Measurements from ENCODE around the gene TSPO.

TSPO gene

GRCh38 chr22:43198936-43199335, 47.6 kb downstream of the TSPO start:
- peaks cover 5% of the 10 kb centered on the region; the same call in 1 of the 2 replicates for H3K4me1 ChIP-seq (ENCODE audit: insufficient read depth, low read length)
- H3K4me3 ChIP-seq (ENCODE audit: low read length): no peak overlapping the region
- no peak overlapping the region for H3K9ac ChIP-seq (ENCODE audit: low read depth, low read length)
- no peak overlapping the region for H3K27ac ChIP-seq (ENCODE audit: low read depth, low read length)
- H3K27me3 ChIP-seq (ENCODE audit: insufficient read depth, low read length): no peaks in the 10 kb centered on the region
- WGBS: 91% methylated on average over 9 of the region's 9 CpGs
- H3K9me3 ChIP-seq (ENCODE audit: insufficient read depth, low read depth, low read length): no peaks in the 10 kb centered on the region
- H3K36me3 ChIP-seq (ENCODE audit: insufficient read depth, low read length): no peaks in the 10 kb centered on the region

- no peak overlapping the region for H3K9ac ChIP-seq (ENCODE audit: low read depth, low read length)
- H3K4me1 ChIP-seq (ENCODE audit: insufficient read depth, low read length): peaks cover 5% of the 10 kb centered on the region; the same call in 1 of the 2 replicates
- H3K27ac ChIP-seq (ENCODE audit: low read depth, low read length): no peak overlapping the region
- no peaks in the 10 kb centered on the region for H3K9me3 ChIP-seq (ENCODE audit: insufficient read depth, low read depth, low read length)
- H3K36me3 ChIP-seq (ENCODE audit: insufficient read depth, low read length): no peaks in the 10 kb centered on the region
- H3K4me3 ChIP-seq (ENCODE audit: low read length): no peak overlapping the region
- no peaks in the 10 kb centered on the region for H3K27me3 ChIP-seq (ENCODE audit: insufficient read depth, low read length)
- WGBS: 94% methylated on average over 11 of the region's 11 CpGs
Measured at GRCh38 chr22:43199541-43199940, 48.2 kb downstream of the TSPO start.

- Histone ChIP-seq H3K9ac (ENCODE audit: low read depth, low read length) (no peak overlapping the region), H3K9me3 (ENCODE audit: insufficient read depth, low read depth, low read length) (no peaks in the 10 kb centered on the region), H3K4me1 (ENCODE audit: insufficient read depth, low read length) (peaks cover 5% of the 10 kb centered on the region; the same call in 1 of the 2 replicates), H3K36me3 (ENCODE audit: insufficient read depth, low read length) (no peaks in the 10 kb centered on the region), H3K27me3 (ENCODE audit: insufficient read depth, low read length) (no peaks in the 10 kb centered on the region), H3K27ac (ENCODE audit: low read depth, low read length) (no peak overlapping the region), H3K4me3 (ENCODE audit: low read length) (no peak overlapping the region)
- WGBS: 95% methylated on average over 17 of the region's 17 CpGs
Measured at GRCh38 chr22:43200031-43200430, 48.7 kb downstream of the TSPO start.

GRCh38 chr22:43200555-43200954, 49.2 kb downstream of the TSPO start:
- 95% methylated on average over 13 of the region's 13 CpGs for WGBS

GRCh38 chr22:43201486-43202219, 50.3 kb downstream of the TSPO start:
- Histone ChIP-seq H3K36me3 (ENCODE audit: insufficient read depth, low read length) (no peaks in the 10 kb centered on the region), H3K9ac (ENCODE audit: low read depth, low read length) (no peak overlapping the region), H3K4me3 (ENCODE audit: low read length) (no peak overlapping the region), H3K27me3 (ENCODE audit: insufficient read depth, low read length) (no peaks in the 10 kb centered on the region), H3K27ac (ENCODE audit: low read depth, low read length) (no peak overlapping the region), H3K9me3 (ENCODE audit: insufficient read depth, low read depth, low read length) (no peaks in the 10 kb centered on the region), H3K4me1 (ENCODE audit: insufficient read depth, low read length) (peaks cover 5% of the 10 kb centered on the region; the same call in 1 of the 2 replicates)
- WGBS: 95% methylated on average over 26 of the region's 26 CpGs

More at GRCh38 chr22:43200555-43200954, 49.2 kb downstream of the TSPO start:
- Histone ChIP-seq H3K9ac (ENCODE audit: low read depth, low read length) (no peak overlapping the region), H3K27me3 (ENCODE audit: insufficient read depth, low read length) (no peaks in the 10 kb centered on the region), H3K27ac (ENCODE audit: low read depth, low read length) (no peak overlapping the region), H3K4me1 (ENCODE audit: insufficient read depth, low read length) (peaks cover 5% of the 10 kb centered on the region; the same call in 1 of the 2 replicates), H3K9me3 (ENCODE audit: insufficient read depth, low read depth, low read length) (no peaks in the 10 kb centered on the region), H3K4me3 (ENCODE audit: low read length) (no peak overlapping the region), H3K36me3 (ENCODE audit: insufficient read depth, low read length) (no peaks in the 10 kb centered on the region)

- Histone ChIP-seq H3K9me3 (ENCODE audit: insufficient read depth, low read depth, low read length) (no peaks in the 10 kb centered on the region), H3K4me1 (ENCODE audit: insufficient read depth, low read length) (peaks cover 5% of the 10 kb centered on the region; the same call in 1 of the 2 replicates), H3K27ac (ENCODE audit: low read depth, low read length) (no peak overlapping the region), H3K36me3 (ENCODE audit: insufficient read depth, low read length) (no peaks in the 10 kb centered on the region), H3K9ac (ENCODE audit: low read depth, low read length) (no peak overlapping the region), H3K4me3 (ENCODE audit: low read length) (no peak overlapping the region), H3K27me3 (ENCODE audit: insufficient read depth, low read length) (no peaks in the 10 kb centered on the region)
- WGBS: 94% methylated on average over 10 of the region's 10 CpGs
Measured at GRCh38 chr22:43202326-43202725, 51.0 kb downstream of the TSPO start.

GRCh38 chr22:43202756-43203410, 51.5 kb downstream of the TSPO start:
- Histone ChIP-seq H3K9me3 (ENCODE audit: insufficient read depth, low read depth, low read length) (no peaks in the 10 kb centered on the region), H3K9ac (ENCODE audit: low read depth, low read length) (no peak overlapping the region; the same call in 1 of the 2 replicates), H3K27me3 (ENCODE audit: insufficient read depth, low read length) (no peaks in the 10 kb centered on the region), H3K4me3 (ENCODE audit: low read length) (no peak overlapping the region), H3K27ac (ENCODE audit: low read depth, low read length) (no peak overlapping the region), H3K36me3 (ENCODE audit: insufficient read depth, low read length) (no peaks in the 10 kb centered on the region), H3K4me1 (ENCODE audit: insufficient read depth, low read length) (peaks cover 5% of the 10 kb centered on the region; the same call in 1 of the 2 replicates)
- WGBS: 65% methylated on average over 13 of the region's 13 CpGs

- H3K27ac ChIP-seq (ENCODE audit: low read depth, low read length): no peak overlapping the region
- H3K4me3 ChIP-seq (ENCODE audit: low read length): no peak overlapping the region
- no peaks in the 10 kb centered on the region for H3K9me3 ChIP-seq (ENCODE audit: insufficient read depth, low read depth, low read length)
- no peaks in the 10 kb centered on the region for H3K36me3 ChIP-seq (ENCODE audit: insufficient read depth, low read length)
- 47% methylated on average over 20 of the region's 20 CpGs for WGBS
- H3K9ac ChIP-seq (ENCODE audit: low read depth, low read length): no peak overlapping the region
- no peaks in the 10 kb centered on the region for H3K27me3 ChIP-seq (ENCODE audit: insufficient read depth, low read length)
- H3K4me1 ChIP-seq (ENCODE audit: insufficient read depth, low read length): peaks cover 5% of the 10 kb centered on the region; the same call in 1 of the 2 replicates
Measured at GRCh38 chr22:43203471-43203981, 52.2 kb downstream of the TSPO start.

GRCh38 chr22:43205261-43205691, 53.9 kb downstream of the TSPO start:
- H3K27me3 ChIP-seq (ENCODE audit: insufficient read depth, low read length): no peaks in the 10 kb centered on the region
- 90% methylated on average over 9 of the region's 9 CpGs for WGBS
- no peak overlapping the region for H3K27ac ChIP-seq (ENCODE audit: low read depth, low read length)
- no peak overlapping the region for H3K9ac ChIP-seq (ENCODE audit: low read depth, low read length)
- H3K9me3 ChIP-seq (ENCODE audit: insufficient read depth, low read depth, low read length): no peaks in the 10 kb centered on the region
- no peak overlapping the region for H3K4me3 ChIP-seq (ENCODE audit: low read length)
- no peaks in the 10 kb centered on the region for H3K36me3 ChIP-seq (ENCODE audit: insufficient read depth, low read length)
- peaks cover 5% of the 10 kb centered on the region; the same call in 1 of the 2 replicates for H3K4me1 ChIP-seq (ENCODE audit: insufficient read depth, low read length)

- no peaks in the 10 kb centered on the region for H3K9me3 ChIP-seq (ENCODE audit: insufficient read depth, low read depth, low read length)
- no peak overlapping the region for H3K9ac ChIP-seq (ENCODE audit: low read depth, low read length)
- H3K4me3 ChIP-seq (ENCODE audit: low read length): no peak overlapping the region
- H3K36me3 ChIP-seq (ENCODE audit: insufficient read depth, low read length): no peaks in the 10 kb centered on the region
- H3K27ac ChIP-seq (ENCODE audit: low read depth, low read length): no peak overlapping the region
- H3K27me3 ChIP-seq (ENCODE audit: insufficient read depth, low read length): no peaks in the 10 kb centered on the region
- 86% methylated on average over 5 of the region's 5 CpGs for WGBS
- peaks cover 5% of the 10 kb centered on the region; the same call in 1 of the 2 replicates for H3K4me1 ChIP-seq (ENCODE audit: insufficient read depth, low read length)
Measured at GRCh38 chr22:43205748-43206508, 54.6 kb downstream of the TSPO start.
